DMS79 treated with DMSO at 0.1 percent for 48 hours (cell line): ENCODE data around the gene PTPN21.

Experiments
- DNase-seq: peaks from one replicate; lab custom pipeline; 2025; lab: John Stamatoyannopoulos, UW

The PTPN21 gene

GRCh38 chr14:88554457-88555286 is at the start of gene PTPN21:
TSS of gene PTPN21 (minus strand) at chr14:88555007. CDS start at chr14:88550417, 4,590 bp downstream.
- DNase-seq: peak; percentile 67

- DNase-seq: no peak
These were observed 49.4 kb upstream of the PTPN21 start for GRCh38 chr14:88604212-88604611.

GRCh38 chr14:88599761-88600439 is 45.1 kb upstream of the PTPN21 start:
- no peak for DNase-seq

- DNase-seq: no peak
These were observed 44.5 kb upstream of the PTPN21 start for GRCh38 chr14:88599326-88599725.

GRCh38 chr14:88598097-88598675 is 43.4 kb upstream of the PTPN21 start:
- no peak for DNase-seq

- DNase-seq: no peak
These were observed 42.8 kb upstream of the PTPN21 start for GRCh38 chr14:88597601-88598000.

GRCh38 chr14:88597038-88597437 is 42.2 kb upstream of the PTPN21 start:
- DNase-seq: no peak

GRCh38 chr14:88592031-88592430 is 37.2 kb upstream of the PTPN21 start:
- no peak for DNase-seq

- DNase-seq: no peak
These were observed 35.4 kb upstream of the PTPN21 start for GRCh38 chr14:88590173-88590572.

GRCh38 chr14:88588081-88588480 is 33.3 kb upstream of the PTPN21 start:
- no peak for DNase-seq

- no peak for DNase-seq
These were observed 29.6 kb upstream of the PTPN21 start for GRCh38 chr14:88584451-88584850.

GRCh38 chr14:88576222-88576621 is 21.4 kb upstream of the PTPN21 start:
- no peak for DNase-seq

- no peak for DNase-seq
These were observed 17.3 kb upstream of the PTPN21 start for GRCh38 chr14:88572117-88572516.

- no peak for DNase-seq
These were observed 13.4 kb upstream of the PTPN21 start for GRCh38 chr14:88568196-88568595.

- no peak for DNase-seq
These were observed 10.6 kb upstream of the PTPN21 start for GRCh38 chr14:88565427-88565826.

- DNase-seq: no peak
These were observed 9.0 kb upstream of the PTPN21 start for GRCh38 chr14:88563845-88564244.

- DNase-seq: peak; percentile 93
These were observed 8.3 kb upstream of the PTPN21 start, which contains the start of gene ZC3H14 for GRCh38 chr14:88562831-88563686. TSS of gene ZC3H14 (plus strand) at chr14:88563037. CDS start at chr14:88563134, 97 bp downstream.

GRCh38 chr14:88562532-88562830 is 7.7 kb upstream of the PTPN21 start:
- DNase-seq: no peak

- DNase-seq: peak; percentile 73
These were observed 5.0 kb upstream of the PTPN21 start for GRCh38 chr14:88559852-88560251.

GRCh38 chr14:88556581-88556980 is 1.8 kb upstream of the PTPN21 start:
- no peak for DNase-seq

- DNase-seq: peak; percentile 50
These were observed 836 bp downstream of the PTPN21 start for GRCh38 chr14:88553886-88554456.

GRCh38 chr14:88552876-88553275 is 1.9 kb downstream of the PTPN21 start:
- DNase-seq: no peak
